ENCODE data around the gene ECI1. TPM values are rescaled to one million over a fixed set of nuclear protein-coding genes. Genes with fewer than 3 reads are reported as not detected.

ECI1 gene
- total and polyA plus RNA-seq, 5 donors from 2014 or later: 23.4 to 62.8 (median 53.5) TPM

DNA sequence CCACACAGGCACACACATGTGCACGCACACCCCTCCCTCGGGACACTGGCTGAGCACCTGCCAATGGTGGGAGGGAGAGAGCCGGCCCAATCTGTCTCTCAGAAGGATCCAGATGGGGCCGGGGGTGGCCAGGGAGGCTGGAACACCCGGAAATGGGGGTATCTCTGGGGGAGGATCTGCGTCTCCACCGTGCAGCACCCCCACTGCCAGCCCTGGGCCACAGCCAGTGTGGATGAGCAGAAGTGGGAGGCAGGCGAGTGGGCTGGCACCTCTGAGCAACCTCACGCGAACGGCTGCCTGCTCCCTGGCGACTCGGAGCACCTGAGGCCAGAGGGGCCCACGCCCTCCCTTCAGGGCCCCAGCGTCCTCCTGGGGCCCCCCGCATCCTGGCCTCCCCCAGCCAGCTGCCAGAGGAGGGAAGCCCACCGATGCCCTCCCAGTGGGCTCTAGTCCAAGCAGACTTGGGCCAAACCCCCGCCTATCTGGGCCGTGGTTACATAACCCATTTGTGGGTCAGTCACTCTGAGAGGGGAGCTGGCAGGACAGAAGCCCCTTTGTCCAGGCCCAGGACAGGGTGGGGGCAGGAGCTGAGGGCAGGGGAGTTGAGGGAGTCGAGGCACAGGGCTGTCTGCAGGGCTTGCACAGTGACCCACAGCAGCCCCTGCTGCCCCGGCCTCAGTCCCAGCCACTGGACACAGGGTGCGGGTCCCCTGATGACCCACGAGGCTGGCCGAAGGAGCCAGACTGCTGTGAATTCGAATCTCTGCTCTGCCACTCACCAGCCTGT, 60.5 kb downstream of the ECI1 start:
- Mint-ChIP-seq H3K27me3 (peaks cover 8% of the 10 kb centered on the region), H3K4me1 (peaks cover 0 to 7% (median 2%) of the 10 kb centered on the region in 4 donors), H3K9me3 (no peaks in the 10 kb centered on the region), H3K4me3 (no peak overlapping the region), H3K36me3 (no peaks in the 10 kb centered on the region), H3K27ac (no peak overlapping the region)
- Histone ChIP-seq H3K27ac (ENCODE audit: insufficient read depth, low read length, poor library complexity, severe bottlenecking) (no peak overlapping the region), H3K27me3 (ENCODE audit: control insufficient read depth, insufficient read depth, low read length) (peaks cover 2% of the 10 kb centered on the region), H3K4me1 (ENCODE audit: control insufficient read depth, insufficient read depth, low read length, poor library complexity, severe bottlenecking) (peaks cover 10% of the 10 kb centered on the region), H3K36me3 (ENCODE audit: control insufficient read depth, insufficient read depth, low read length) (no peaks in the 10 kb centered on the region), H3K4me3 (ENCODE audit: low read depth, low read length) (no peak overlapping the region), H3K9me3 (ENCODE audit: control insufficient read depth in 2 of 2, low read length in 2 of 2) (no peaks in the 10 kb centered on the region)
- DNase-seq: no peak
- no peak for ATAC-seq (ENCODE audit: low read depth in 2 of 2)

DNA sequence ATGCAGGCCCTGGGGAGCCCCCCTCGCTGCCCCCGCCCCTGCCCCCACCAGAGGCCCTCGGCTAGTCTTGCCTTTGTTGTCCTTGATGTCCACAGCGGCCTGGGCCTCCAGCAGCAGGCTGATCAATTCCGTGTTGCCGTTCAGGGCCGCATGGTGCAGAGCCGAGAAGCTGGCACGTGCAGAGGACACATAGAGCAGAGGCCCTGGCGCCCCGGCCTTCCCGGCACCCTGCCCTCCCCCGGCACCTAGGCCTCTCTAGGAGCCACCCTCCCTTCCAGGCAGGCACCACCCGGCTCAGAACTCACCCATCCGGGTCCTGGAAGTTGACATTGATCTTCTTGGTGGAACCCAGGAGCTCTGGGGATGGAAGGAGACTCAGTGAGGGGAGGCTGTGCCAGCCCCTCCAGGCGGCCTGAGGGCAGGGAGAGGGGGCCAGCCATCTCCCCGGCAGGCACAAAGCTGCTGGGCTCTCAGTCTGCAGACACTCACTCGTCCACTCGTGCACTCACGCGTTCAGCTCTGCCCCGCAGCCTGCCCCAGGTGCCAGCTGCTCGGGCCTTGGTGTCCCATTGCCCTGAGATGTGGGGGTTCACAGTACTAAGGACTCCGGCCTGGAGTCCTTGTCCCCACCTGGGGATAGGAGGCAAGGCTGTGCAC, 61.3 kb downstream of the ECI1 start:
- Mint-ChIP-seq H3K4me1 (peaks cover 0 to 5% (median 2%) of the 10 kb centered on the region in 4 donors), H3K36me3 (no peaks in the 10 kb centered on the region), H3K27me3 (peaks cover 7% of the 10 kb centered on the region), H3K27ac (no peak overlapping the region), H3K9me3 (no peaks in the 10 kb centered on the region), H3K4me3 (no peak overlapping the region)
- ATAC-seq (ENCODE audit: low read depth in 2 of 2): no peak
- Histone ChIP-seq H3K36me3 (ENCODE audit: control insufficient read depth, insufficient read depth, low read length) (no peaks in the 10 kb centered on the region), H3K9me3 (ENCODE audit: control insufficient read depth in 2 of 2, low read length in 2 of 2) (no peaks in the 10 kb centered on the region), H3K27ac (ENCODE audit: insufficient read depth, low read length, poor library complexity, severe bottlenecking) (no peak overlapping the region), H3K4me1 (ENCODE audit: control insufficient read depth, insufficient read depth, low read length, poor library complexity, severe bottlenecking) (peaks cover 3% of the 10 kb centered on the region), H3K27me3 (ENCODE audit: control insufficient read depth, insufficient read depth, low read length) (peaks cover 2% of the 10 kb centered on the region), H3K4me3 (ENCODE audit: low read depth, low read length) (no peak overlapping the region)
- DNase-seq: no peak

Other genes with a start within 250 kb of the ECI1 start
- 48.2 TPM for gene ZNF598, start 241.8 kb downstream of the ECI1 start, total RNA-seq
- gene ZNF598, start 241.8 kb downstream of the ECI1 start, polyA plus RNA-seq: 1 to 10 TPM; 1.8 to 3.1 (median 2.9) TPM
- not detected for gene NPW, start 231.8 kb downstream of the ECI1 start, total RNA-seq
- gene NPW, start 231.8 kb downstream of the ECI1 start, polyA plus RNA-seq: not detected
- 1.5 TPM for gene NHERF2, start 224.7 kb downstream of the ECI1 start, total RNA-seq
- gene NHERF2, start 224.7 kb downstream of the ECI1 start, polyA plus RNA-seq: under 1 TPM; 0.09 to 0.86 (median 0.21) TPM
- 15.0 TPM for gene NTHL1, start 203.8 kb downstream of the ECI1 start, total RNA-seq
- 10 to 100 TPM; 24.7 to 52.7 (median 38.4) TPM for gene NTHL1, start 203.8 kb downstream of the ECI1 start, polyA plus RNA-seq
- gene TSC2, start 203.6 kb downstream of the ECI1 start, total RNA-seq: 133 TPM
- gene TSC2, start 203.6 kb downstream of the ECI1 start, polyA plus RNA-seq: 10 to 100 TPM; 22.7 to 26.6 (median 26.4) TPM
- 86.1 TPM for gene PKD1, start 115.7 kb downstream of the ECI1 start, total RNA-seq
- gene PKD1, start 115.7 kb downstream of the ECI1 start, polyA plus RNA-seq: 1 to 10 TPM; 1.4 to 4.4 (median 2.6) TPM
- gene RAB26, start 103.0 kb downstream of the ECI1 start, total RNA-seq: not detected
- 1 to 10 TPM in 2 of 4 donors, under 1 TPM in 2; 0.38 to 1.2 (median 0.93) TPM for gene RAB26, start 103.0 kb downstream of the ECI1 start, polyA plus RNA-seq
- 33.4 TPM for gene TRAF7, start 95.8 kb downstream of the ECI1 start, total RNA-seq
- gene TRAF7, start 95.8 kb downstream of the ECI1 start, polyA plus RNA-seq: 1 to 10 TPM; 4.0 to 7.3 (median 4.8) TPM
- gene CASKIN1, start 55.0 kb downstream of the ECI1 start, total RNA-seq: not detected
- gene CASKIN1, start 55.0 kb downstream of the ECI1 start, polyA plus RNA-seq: not detected
- 23.5 TPM for gene MLST8, start 46.1 kb downstream of the ECI1 start, total RNA-seq
- 10 to 100 TPM; 20.9 to 31.1 (median 24.3) TPM for gene MLST8, start 46.1 kb downstream of the ECI1 start, polyA plus RNA-seq
- gene BRICD5, start 40.7 kb downstream of the ECI1 start, total RNA-seq: 10.9 TPM
- gene BRICD5, start 40.7 kb downstream of the ECI1 start, polyA plus RNA-seq: under 1 TPM in 2 of 4 donors, not detected in 2; 0.08 to 0.33 TPM
- gene PGP, start 36.7 kb downstream of the ECI1 start, total RNA-seq: 14.2 TPM
- 10 to 100 TPM in 2 of 4 donors, 1 to 10 TPM in 2; 6.1 to 13.4 (median 8.8) TPM for gene PGP, start 36.7 kb downstream of the ECI1 start, polyA plus RNA-seq
- gene E4F1, start 28.0 kb downstream of the ECI1 start, total RNA-seq: 38.7 TPM
- gene E4F1, start 28.0 kb downstream of the ECI1 start, polyA plus RNA-seq: 10 to 100 TPM; 11.6 to 15.7 (median 14.4) TPM
- gene DNASE1L2, start 15.1 kb downstream of the ECI1 start, total RNA-seq: 0.37 TPM
- not detected for gene DNASE1L2, start 15.1 kb downstream of the ECI1 start, polyA plus RNA-seq
- 189 TPM for gene RNPS1, start 16.5 kb upstream of the ECI1 start, total RNA-seq
- gene RNPS1, start 16.5 kb upstream of the ECI1 start, polyA plus RNA-seq: 100 to 1,000 TPM; 189 to 230 (median 218) TPM
- 5.1 TPM for gene ABCA3, start 89.1 kb upstream of the ECI1 start, total RNA-seq
- 1 to 10 TPM; 1.1 to 2.2 (median 2.0) TPM for gene ABCA3, start 89.1 kb upstream of the ECI1 start, polyA plus RNA-seq
- 6.8 TPM for gene CCNF, start 177.9 kb upstream of the ECI1 start, total RNA-seq
- gene CCNF, start 177.9 kb upstream of the ECI1 start, polyA plus RNA-seq: 1 to 10 TPM; 3.3 to 6.9 (median 5.8) TPM
- not detected for gene TEDC2, start 208.5 kb upstream of the ECI1 start, total RNA-seq
- gene TEDC2, start 208.5 kb upstream of the ECI1 start, polyA plus RNA-seq: 1 to 10 TPM in 1 of 4 donors, under 1 TPM in 2, not detected in 1; 0.41 to 1.4 (median 0.67) TPM
- not detected for gene NTN3, start 219.7 kb upstream of the ECI1 start, total RNA-seq
- not detected for gene NTN3, start 219.7 kb upstream of the ECI1 start, polyA plus RNA-seq
- 5.8 TPM for gene TBC1D24, start 223.5 kb upstream of the ECI1 start, total RNA-seq
- 1 to 10 TPM in 3 of 4 donors, under 1 TPM in 1; 0.84 to 1.6 (median 1.2) TPM for gene TBC1D24, start 223.5 kb upstream of the ECI1 start, polyA plus RNA-seq

Data from CD4-positive, CD25-positive, alpha-beta regulatory T cell (primary cell).